ENCODE measurements around the gene POLDIP2. TPM values are rescaled to one million over a fixed set of nuclear protein-coding genes. Genes with fewer than 3 reads are reported as not detected.

Gene POLDIP2
- polyA plus RNA-seq, 1 of the 3 experiments (the other 2 are of a cell fraction) = 98.1 TPM

DNA sequence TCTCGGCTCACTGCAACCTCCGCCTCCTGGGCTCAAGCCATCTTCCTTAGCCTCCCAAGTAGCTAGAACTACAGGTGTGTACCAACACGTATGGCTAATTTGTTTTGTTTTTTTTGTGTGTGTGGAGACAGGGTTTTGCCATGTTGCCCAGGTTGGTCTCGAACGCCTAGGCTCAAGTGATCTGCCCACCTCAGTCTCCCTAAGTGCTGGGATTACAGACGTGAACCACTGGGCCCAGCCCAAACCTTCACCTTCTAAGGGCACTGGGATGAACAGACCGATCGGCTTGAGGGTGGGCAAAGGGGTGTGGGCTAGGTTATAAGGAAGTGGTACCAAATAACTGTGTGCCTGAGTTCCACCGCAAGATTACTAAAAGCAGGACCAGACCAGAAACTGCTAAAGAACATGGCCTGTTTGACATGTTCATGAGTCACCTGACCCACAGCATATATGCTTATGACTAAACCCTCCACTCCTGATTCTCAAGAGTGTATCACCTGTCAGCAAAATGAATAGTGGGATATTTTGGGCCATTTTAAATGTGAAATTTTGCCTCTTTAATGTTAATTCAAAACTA, 30.2 kb downstream of the POLDIP2 start:
- no peak overlapping the region for H3K4me3 ChIP-seq (ENCODE audit: low read depth in 2 of 2, low read length in 1 of 2)
- H3K79me2 ChIP-seq (ENCODE audit: insufficient read depth) = peaks cover 19% of the 10 kb centered on the region
- H3K9ac ChIP-seq = no peak overlapping the region
- CTCF ChIA-PET = no interaction called here
- H3F3A ChIP-seq (replicated peaks; ENCODE audit: insufficient read depth) = peaks cover 4% of the 10 kb centered on the region
- H3K4me2 ChIP-seq = no peak overlapping the region
- peaks cover 0 to 2% of the 10 kb centered on the region in 2 experiments; a peak in 1 of 4 replicates for H3K4me1 ChIP-seq (ENCODE audit: control insufficient read depth in 1 of 2, insufficient read depth in 2 of 2, low read depth in 1 of 2, low read length in 1 of 2)
- H3K27ac ChIP-seq (ENCODE audit: low read depth in 2 of 2, low read length in 1 of 2) = no peak overlapping the region
- H4K20me1 ChIP-seq (ENCODE audit: insufficient read depth) = no peaks in the 10 kb centered on the region
- no peak overlapping the region for H2AFZ ChIP-seq (ENCODE audit: low read depth)
- H3K27me3 ChIP-seq (ENCODE audit: insufficient read depth) = no peaks in the 10 kb centered on the region
- H3K36me3 ChIP-seq (replicated peaks in 1 of 2; ENCODE audit: control insufficient read depth in 1 of 2, insufficient read depth in 2 of 2, low read length in 1 of 2) = peaks cover 25 to 49% of the 10 kb centered on the region in 2 experiments
- 93% methylated on average over 9 of the region's 9 CpGs for WGBS (ENCODE audit: low lambda C conversion rate)
- POLR2A ChIA-PET = no interaction called here
- no peak for DNase-seq
- H3K9me3 ChIP-seq = no peaks in the 10 kb centered on the region
- H3K9me2 ChIP-seq = no peaks in the 10 kb centered on the region
- TF ChIP-seq YY1 (IDR thresholded peaks at IDR 0.05; ENCODE audit: low read depth) = no peak
- TF ChIP-seq POLR2AphosphoS5 (IDR thresholded peaks at IDR 0.05; ENCODE audit: low read depth, low read length) = no peak
- TF ChIP-seq, protein P1, sequence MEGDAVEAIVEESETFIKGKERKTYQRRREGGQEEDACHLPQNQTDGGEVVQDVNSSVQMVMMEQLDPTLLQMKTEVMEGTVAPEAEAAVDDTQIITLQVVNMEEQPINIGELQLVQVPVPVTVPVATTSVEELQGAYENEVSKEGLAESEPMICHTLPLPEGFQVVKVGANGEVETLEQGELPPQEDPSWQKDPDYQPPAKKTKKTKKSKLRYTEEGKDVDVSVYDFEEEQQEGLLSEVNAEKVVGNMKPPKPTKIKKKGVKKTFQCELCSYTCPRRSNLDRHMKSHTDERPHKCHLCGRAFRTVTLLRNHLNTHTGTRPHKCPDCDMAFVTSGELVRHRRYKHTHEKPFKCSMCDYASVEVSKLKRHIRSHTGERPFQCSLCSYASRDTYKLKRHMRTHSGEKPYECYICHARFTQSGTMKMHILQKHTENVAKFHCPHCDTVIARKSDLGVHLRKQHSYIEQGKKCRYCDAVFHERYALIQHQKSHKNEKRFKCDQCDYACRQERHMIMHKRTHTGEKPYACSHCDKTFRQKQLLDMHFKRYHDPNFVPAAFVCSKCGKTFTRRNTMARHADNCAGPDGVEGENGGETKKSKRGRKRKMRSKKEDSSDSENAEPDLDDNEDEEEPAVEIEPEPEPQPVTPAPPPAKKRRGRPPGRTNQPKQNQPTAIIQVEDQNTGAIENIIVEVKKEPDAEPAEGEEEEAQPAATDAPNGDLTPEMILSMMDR (IDR thresholded peaks at IDR 0.05) = no peak
- no peak for TF ChIP-seq MXI1 (IDR thresholded peaks at IDR 0.05; ENCODE audit: low read depth, low read length)
- TF ChIP-seq FOXM1 (IDR thresholded peaks at IDR 0.05; ENCODE audit: low read depth) = no peak

DNA sequence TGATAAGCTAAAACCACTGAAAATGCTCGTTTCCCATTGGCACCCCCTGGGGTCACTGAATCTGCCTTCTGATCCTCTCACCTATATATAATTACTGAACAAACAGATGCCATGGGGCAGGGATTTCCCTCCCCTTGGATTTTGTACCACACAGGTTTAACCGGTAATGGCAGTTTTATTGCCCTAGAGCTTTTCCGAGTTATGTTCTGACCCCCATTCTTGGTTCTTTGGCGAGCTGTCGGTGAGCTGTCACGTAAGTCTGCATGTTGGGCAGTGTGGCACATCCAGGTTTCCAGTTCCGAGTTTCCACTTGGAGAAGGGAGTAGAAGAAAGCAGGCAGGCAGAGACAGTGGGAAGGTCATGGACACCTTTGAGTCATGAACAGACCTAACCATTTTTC, 31.2 kb downstream of the POLDIP2 start:
- ChIA-PET POLR2A (no interaction called here), CTCF (interaction anchor here (0.7 to 1.9 kb wide), 4 partner anchors 9 to 521 kb away, joined by 3 to 6 read pairs (median 4); partner anchors contain the start of genes IFT20 and TNFAIP1)
- Histone ChIP-seq H3K27me3 (ENCODE audit: insufficient read depth) (no peaks in the 10 kb centered on the region), H3K79me2 (ENCODE audit: insufficient read depth) (peaks cover 10% of the 10 kb centered on the region; the same call in 1 of the 2 replicates), H2AFZ (ENCODE audit: low read depth) (no peak overlapping the region), H4K20me1 (ENCODE audit: insufficient read depth) (no peaks in the 10 kb centered on the region), H3K4me1 (ENCODE audit: control insufficient read depth in 1 of 2, insufficient read depth in 2 of 2, low read depth in 1 of 2, low read length in 1 of 2) (peaks cover 0 to 2% of the 10 kb centered on the region in 2 experiments; a peak in 1 of 4 replicates), H3K9me2 (no peaks in the 10 kb centered on the region), H3F3A (replicated peaks; ENCODE audit: insufficient read depth) (peaks cover 4% of the 10 kb centered on the region), H3K9me3 (no peaks in the 10 kb centered on the region), H3K27ac (ENCODE audit: low read depth in 2 of 2, low read length in 1 of 2) (no peak overlapping the region), H3K4me2 (no peak overlapping the region), H3K9ac (no peak overlapping the region), H3K4me3 (ENCODE audit: low read depth in 2 of 2, low read length in 1 of 2) (no peak overlapping the region), H3K36me3 (replicated peaks in 1 of 2; ENCODE audit: control insufficient read depth in 1 of 2, insufficient read depth in 2 of 2, low read length in 1 of 2) (peaks cover 25 to 39% of the 10 kb centered on the region in 2 experiments)
- TF ChIP-seq, protein P2, sequence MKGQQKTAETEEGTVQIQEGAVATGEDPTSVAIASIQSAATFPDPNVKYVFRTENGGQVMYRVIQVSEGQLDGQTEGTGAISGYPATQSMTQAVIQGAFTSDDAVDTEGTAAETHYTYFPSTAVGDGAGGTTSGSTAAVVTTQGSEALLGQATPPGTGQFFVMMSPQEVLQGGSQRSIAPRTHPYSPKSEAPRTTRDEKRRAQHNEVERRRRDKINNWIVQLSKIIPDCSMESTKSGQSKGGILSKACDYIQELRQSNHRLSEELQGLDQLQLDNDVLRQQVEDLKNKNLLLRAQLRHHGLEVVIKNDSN (IDR thresholded peaks at IDR 0.05; ENCODE audit: borderline replicate concordance, low read depth) = no peak
- TF ChIP-seq ELF1 (IDR thresholded peaks at IDR 0.05) = no peak
- TF ChIP-seq RAD21 (IDR thresholded peaks at IDR 0.05; ENCODE audit: low read length) = no peak
- TF ChIP-seq, protein P3, sequence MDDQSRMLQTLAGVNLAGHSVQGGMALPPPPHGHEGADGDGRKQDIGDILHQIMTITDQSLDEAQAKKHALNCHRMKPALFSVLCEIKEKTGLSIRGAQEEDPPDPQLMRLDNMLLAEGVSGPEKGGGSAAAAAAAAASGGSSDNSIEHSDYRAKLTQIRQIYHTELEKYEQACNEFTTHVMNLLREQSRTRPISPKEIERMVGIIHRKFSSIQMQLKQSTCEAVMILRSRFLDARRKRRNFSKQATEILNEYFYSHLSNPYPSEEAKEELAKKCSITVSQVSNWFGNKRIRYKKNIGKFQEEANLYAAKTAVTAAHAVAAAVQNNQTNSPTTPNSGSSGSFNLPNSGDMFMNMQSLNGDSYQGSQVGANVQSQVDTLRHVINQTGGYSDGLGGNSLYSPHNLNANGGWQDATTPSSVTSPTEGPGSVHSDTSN (IDR thresholded peaks at IDR 0.05) = no peak
- no peak for TF ChIP-seq RXRA (IDR thresholded peaks at IDR 0.05; ENCODE audit: borderline replicate concordance, low read depth)
- TF ChIP-seq CHD2 (IDR thresholded peaks at IDR 0.05; ENCODE audit: low read length, partially characterized antibody) = no peak
- TF ChIP-seq MXI1 (IDR thresholded peaks at IDR 0.05; ENCODE audit: low read depth, low read length) = no peak
- TF ChIP-seq, protein P4, sequence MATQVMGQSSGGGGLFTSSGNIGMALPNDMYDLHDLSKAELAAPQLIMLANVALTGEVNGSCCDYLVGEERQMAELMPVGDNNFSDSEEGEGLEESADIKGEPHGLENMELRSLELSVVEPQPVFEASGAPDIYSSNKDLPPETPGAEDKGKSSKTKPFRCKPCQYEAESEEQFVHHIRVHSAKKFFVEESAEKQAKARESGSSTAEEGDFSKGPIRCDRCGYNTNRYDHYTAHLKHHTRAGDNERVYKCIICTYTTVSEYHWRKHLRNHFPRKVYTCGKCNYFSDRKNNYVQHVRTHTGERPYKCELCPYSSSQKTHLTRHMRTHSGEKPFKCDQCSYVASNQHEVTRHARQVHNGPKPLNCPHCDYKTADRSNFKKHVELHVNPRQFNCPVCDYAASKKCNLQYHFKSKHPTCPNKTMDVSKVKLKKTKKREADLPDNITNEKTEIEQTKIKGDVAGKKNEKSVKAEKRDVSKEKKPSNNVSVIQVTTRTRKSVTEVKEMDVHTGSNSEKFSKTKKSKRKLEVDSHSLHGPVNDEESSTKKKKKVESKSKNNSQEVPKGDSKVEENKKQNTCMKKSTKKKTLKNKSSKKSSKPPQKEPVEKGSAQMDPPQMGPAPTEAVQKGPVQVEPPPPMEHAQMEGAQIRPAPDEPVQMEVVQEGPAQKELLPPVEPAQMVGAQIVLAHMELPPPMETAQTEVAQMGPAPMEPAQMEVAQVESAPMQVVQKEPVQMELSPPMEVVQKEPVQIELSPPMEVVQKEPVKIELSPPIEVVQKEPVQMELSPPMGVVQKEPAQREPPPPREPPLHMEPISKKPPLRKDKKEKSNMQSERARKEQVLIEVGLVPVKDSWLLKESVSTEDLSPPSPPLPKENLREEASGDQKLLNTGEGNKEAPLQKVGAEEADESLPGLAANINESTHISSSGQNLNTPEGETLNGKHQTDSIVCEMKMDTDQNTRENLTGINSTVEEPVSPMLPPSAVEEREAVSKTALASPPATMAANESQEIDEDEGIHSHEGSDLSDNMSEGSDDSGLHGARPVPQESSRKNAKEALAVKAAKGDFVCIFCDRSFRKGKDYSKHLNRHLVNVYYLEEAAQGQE (IDR thresholded peaks at IDR 0.05; ENCODE audit: low read depth, low read length) = no peak
- no peak for TF ChIP-seq RCOR1 (IDR thresholded peaks at IDR 0.05; ENCODE audit: low read length)
- no peak for TF ChIP-seq TEAD4 (IDR thresholded peaks at IDR 0.05; ENCODE audit: borderline replicate concordance, insufficient read depth)
- no peak for TF ChIP-seq EP300 (IDR thresholded peaks at IDR 0.05; ENCODE audit: borderline replicate concordance in 1 of 2, low read depth in 1 of 2, low read length in 1 of 2)
- no peak for TF ChIP-seq MEF2A (IDR thresholded peaks at IDR 0.05; ENCODE audit: borderline replicate concordance, low read depth)
- TF ChIP-seq TAF1 (IDR thresholded peaks at IDR 0.05; ENCODE audit: borderline replicate concordance, low read depth, low read length) = no peak
- 93% methylated on average over 7 of the region's 7 CpGs for WGBS (ENCODE audit: low lambda C conversion rate)
- DNase-seq = no peak

Measured in SK-N-SH (cell line).